Thyroid gland (tissue), 4 donors: ENCODE results near the gene VEPH1.

Experiments used
- CTCF ChIP-seq, 6 experiments: fragments of 200-600 bp in 3 of 6; fragments of 450-650 bp in 3 of 6; sonication (generic) in 3 of 6; IDR thresholded peaks; one replicate each; pipeline ENCODE4 v1.5.1; 2016 to 2019; ENCODE audit warnings: antibody characterized with exemption in 6 of 6, mild to moderate bottlenecking in 2 of 6, inconsistent platforms in 1 of 6, moderate library complexity in 1 of 6
- POLR2A ChIP-seq, 2 donors: fragments of 450-650 bp; IDR thresholded peaks; one replicate each; pipeline ENCODE4 v1.6.1; 2017; ENCODE audit warnings: antibody characterized with exemption in 2 of 2, mild to moderate bottlenecking in 2 of 2, moderate library complexity in 1 of 2

- no peak for TF ChIP-seq CTCF (IDR thresholded peaks at IDR 0.05)
- TF ChIP-seq POLR2A (IDR thresholded peaks at IDR 0.05), result no peak
These were observed 8.5 kb downstream of the VEPH1 start for GRCh38 chr3:157494581-157495281.
